NCI-H2196 (cell line): ENCODE measurements around the gene ADCY4.
A peak's percentile ranks its signal among the peaks of the same experiment; 100 is the strongest.

ENCODE experiments used
- DNase-seq: peaks from one replicate; lab custom pipeline; 2025; ENCODE audit not compliant: unreplicated experiment; lab: John Stamatoyannopoulos, UW

Gene ADCY4

DNA sequence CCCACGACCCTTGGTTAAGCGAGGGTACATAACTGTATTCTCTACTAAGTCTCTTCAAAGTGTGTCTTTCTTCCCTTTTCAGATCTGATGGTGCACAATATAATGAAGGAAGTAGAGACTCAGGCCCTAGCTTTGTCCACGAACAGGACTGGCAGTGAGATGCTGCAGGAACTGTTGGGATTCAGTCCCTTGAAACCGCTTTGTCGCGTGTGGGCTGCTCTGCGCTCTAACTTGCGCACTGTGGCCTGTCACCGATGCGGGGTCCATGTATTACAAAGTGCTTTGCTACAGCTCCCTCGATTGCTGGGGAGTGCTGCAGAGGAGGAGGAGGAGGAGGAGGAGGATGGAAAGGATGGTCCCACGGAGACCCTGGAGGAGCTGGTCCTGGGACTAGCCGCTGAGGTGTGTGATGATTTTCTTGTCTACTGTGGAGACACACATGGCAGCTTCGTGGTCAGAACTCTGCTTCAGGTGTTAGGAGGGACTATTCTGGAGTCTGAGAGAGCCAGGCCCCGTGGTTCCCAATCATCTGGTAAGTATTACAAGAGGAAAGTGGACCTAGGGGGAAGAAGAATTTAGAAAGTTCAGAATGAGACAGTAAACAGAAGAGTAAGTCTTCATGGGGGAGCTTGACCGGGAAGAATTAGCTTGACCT is 34.4 kb downstream of the ADCY4 start:
- DNase-seq: no peak

DNA sequence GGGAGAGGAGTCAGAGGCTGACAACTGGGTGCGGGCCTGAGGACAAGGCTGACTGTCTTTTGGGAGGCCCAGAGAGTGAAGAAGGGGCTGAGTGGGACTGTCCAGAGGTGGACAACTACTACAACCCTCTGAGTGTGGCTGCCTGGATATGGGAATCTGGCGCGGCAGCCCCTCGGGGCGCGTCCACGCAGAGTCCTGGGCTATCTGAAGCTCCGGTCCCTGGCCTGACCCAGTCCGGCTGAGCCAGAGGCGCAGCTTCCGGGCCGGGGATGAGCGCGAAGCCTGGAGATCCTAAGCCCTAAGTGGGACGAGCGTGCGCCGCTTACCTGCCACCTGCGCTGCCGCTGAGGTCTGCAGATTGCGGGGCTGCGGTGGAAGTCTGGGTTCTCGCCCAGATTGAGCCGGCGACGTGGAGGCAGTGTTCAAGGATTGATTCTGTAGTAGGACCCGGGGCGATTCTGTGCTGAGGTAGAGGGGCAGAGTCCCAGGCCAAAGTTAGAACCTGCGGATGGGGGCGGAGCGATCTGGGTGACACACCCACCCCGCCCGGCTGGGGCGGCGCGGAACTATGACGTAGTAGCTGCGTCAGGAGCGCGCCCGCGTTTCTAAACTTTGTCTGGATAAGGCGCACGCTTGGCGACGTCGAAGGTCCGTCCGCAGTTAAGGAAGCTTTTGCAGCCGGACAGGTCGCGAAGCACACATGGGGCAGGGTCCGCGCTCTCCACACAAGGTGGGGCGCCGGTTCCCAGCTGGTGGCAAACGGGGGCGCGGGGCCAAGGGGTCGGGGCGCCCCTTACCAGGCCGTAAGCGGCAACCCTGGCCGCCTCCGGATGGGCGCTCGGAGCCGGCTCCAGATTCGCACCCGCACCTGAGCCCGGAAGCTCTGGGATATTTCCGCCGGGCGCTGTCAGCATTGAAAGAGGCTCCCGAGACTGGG is 35.3 kb downstream of the ADCY4 start, which contains the start of the genes DHRS1 and NOP9:
Gene DHRS1, minus strand, starts transcription at position 526 of the 937 bp plus-strand sequence. CDS start 674 bp downstream, outside the sequence.
Gene NOP9, plus strand, starts transcription at position 596 of the 937 bp plus-strand sequence. Its CDS starts 105 bp downstream, at position 701.
- peak; percentile 92 for DNase-seq

DNA sequence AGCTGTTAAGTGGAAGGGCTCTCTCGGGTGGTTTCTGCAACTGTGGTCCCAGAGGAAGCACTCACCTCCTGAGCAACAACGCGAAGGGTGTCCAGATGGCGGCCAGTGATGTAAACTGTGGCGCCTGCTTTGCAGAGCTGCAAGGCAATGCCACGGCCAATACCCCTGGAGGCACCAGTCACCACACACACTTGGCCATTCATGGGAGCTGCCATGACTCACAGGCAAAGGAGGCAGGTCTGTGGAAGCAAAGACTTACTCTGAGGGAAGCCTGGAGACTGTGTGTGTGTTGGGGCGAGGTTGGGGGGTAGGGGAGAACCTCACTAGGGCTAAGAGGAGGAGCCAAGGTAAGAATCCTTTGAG is 36.0 kb downstream of the ADCY4 start:
- no peak for DNase-seq

DNA sequence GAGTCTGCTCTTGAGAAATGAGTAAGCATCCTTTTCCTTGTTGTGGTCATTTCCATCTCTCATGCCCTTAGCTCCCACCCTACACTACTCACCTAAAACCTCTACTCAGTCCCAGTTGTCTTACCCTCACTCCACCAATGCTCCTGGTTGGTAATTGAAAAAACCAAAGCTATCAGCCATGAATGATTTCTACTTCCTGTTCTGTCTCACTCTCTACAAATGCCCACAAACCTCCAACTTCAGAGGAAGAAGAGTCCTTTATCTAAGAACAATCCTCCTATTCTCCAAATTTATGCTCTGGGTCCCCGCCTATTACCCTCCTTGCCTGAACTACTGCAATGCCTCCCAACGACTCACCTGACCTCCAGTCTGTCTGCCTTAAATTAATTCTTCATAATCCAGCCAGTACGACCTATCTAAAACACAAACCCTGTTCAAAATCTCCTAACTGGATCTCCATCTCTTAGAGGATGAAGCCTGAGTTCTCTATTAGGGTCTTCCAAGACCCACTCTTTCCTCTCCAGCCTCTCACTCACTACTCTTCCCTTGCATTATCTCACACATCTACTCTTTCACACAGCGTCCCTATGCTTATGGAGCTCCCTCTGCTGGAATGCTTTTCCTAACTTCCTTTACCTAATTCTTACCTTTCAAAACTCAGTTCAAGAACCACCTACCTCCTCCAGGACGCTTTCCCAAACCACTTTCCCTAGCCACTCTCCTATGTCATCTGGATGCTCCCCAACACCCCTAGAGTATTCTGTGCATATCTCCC is 37.5 kb downstream of the ADCY4 start:
- DNase-seq: peak; percentile 43

DNA sequence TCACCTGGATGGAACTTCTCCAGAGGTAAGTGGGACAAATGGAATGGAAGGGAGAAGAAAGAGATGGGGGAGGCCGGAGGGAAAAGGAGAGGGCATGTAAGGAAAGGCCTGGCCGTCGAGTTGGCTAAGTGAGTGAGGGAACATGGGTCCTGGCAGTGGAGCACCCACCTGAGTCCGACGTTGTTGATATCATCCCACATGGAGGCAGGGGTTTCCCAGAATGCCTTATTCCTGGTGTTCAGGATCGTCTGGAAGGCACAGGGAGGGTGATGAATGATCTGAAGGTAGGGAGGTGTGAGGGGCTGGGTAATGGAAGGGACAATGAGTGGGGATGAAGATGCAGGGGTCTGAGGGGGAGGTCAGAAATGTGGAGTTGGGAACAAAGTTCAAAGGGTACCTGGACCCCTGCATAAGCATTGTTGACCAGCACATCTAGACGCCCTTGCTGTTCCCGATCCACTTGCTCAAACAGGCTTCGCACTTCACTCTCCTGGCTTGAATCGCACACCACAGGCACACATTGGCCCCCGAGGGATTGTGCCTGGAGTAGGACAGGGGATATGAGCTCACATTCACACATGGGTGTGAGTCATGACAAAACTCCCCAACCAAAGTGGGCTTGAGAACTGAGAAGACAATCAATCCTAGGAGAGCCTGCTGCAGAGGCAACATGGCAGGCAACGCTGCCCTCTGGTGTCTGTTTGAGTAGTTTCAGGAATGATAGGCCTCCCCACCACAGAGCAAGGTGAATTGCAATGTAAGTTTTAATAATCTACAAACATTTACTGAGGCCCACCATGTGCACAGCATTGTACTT is 38.3 kb downstream of the ADCY4 start:
- peak; percentile 79 for DNase-seq

DNA sequence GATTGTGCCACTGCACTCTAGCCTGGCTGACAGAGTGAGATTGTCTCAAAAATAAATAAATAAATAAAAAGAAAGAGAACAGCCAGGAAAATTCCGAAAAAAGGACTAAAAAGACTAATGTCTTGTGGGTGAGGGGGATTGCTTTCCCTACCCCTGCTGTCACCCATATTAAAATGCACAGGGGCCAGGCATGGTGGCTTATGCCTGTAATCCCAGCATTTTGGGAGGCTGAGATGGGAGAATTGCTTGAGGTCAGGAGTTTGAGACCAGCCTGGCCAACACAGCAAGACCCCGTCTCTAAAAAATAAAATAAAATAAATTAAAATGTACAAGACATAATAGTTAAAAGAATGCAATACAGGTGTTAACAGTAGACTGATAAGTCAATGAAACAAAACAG is 41.3 kb downstream of the ADCY4 start:
- DNase-seq: no peak

DNA sequence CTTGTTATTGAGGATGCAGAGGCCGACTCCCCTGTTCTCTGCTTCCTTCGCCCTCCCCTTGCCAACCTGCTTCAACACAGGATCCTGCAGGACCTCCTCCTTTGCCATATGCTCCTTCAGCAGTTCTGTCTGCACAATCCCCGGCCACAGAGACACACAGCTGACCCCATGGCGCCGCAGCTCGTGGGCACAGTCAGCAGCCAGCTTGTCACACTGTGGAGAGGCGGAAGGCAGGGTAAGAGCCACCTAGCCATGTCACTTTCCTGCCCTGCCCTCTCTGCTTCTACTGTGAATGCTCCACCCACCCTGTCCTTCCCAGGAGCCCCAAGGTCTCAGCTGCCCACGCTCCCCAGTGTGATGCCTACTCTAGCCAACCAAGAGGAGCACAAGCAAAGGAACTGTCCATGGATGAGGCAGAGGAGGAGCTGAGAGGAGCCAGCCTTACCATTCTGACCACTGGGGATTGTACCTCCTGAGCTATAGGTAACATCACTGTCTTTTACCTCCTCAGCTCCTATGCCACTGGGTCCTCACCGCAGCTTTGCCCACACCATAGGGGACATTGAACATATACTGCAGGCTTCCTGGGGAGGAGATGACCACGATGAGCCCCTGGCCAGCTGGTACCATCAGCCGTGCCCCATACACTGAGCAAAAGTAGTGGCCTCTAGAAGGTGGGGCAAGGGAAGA is 42.6 kb downstream of the ADCY4 start:
- no peak for DNase-seq

DNA sequence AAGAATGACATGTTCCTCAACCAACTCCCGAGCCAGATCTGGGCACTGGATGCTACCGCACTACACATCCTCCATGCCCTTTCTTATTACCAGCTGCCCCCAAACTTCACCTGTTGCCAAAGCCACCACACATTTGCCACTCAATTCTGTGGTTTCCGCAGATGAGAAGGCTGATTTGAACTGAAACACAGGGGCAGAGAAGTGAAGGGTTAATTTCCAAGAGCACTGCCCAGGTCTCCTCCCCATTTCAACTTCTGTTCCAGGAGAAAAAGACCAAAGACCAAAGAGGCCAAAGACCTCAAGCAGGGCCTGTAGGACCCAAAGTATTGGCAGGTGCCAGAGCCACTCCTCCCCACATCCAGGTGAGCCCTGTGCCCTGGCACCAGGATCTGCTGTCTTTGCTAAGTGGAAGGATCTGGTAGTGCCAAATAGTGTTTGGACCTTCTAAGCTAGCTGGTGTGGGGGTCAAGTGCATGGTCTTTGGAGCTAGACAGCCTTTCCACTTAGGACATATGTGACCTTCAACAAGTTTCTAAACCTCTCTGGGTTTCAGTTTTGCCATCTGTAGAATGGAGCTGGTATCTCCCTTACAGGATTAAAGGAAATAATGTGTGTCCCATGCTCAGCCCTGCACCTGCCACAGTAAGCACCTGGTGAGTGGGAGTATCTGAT is 43.3 kb downstream of the ADCY4 start:
- no peak for DNase-seq

DNA sequence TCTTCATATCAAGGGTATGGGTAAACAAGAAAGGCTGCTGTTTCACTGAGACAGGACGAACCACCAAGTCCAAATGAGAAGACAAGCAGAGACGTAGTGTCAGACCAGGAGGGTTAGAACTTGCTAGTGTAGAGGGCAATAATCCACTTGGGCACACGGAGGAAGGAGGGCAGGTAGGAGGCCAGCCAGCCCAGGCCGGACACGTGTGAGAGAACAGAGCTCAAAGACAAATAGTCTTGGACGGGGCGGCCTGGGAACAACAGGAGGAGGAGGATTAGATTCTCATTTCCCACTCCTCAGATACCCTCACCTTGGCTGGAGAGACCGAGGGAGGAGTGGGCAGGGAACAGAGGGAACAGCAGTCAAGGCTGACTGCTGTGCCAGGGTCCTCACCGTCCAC is 44.1 kb downstream of the ADCY4 start:
- DNase-seq: no peak

DNA sequence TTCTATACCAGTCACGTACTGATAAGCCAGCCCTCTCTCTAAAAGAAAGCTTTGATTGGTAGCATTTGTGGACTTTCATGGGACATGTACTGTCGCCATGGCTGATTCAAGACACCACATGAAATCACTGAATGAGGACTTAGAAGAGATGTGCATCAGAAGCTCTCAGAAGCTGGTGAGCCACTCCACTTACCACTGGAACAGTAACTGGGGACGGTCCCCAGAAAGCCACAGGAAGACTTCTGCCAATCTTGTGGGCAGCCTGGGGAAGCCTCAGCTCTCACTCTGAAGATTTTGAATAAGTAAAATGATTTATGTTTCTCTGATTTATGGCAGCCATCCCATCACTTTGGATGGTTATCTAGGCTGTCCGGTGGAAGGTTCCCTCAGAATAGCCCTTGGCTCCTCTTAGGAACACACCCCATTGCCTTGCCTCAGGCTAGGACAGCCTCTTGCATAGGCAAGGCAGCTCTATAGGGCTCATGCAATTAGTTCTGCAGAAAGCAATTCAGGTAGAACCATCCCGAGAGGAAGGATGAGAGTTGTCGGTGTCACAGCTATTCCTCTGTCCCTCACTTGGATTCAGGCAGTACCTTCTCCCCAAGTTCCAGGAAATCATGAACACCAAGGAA is 45.1 kb downstream of the ADCY4 start:
- no peak for DNase-seq

DNA sequence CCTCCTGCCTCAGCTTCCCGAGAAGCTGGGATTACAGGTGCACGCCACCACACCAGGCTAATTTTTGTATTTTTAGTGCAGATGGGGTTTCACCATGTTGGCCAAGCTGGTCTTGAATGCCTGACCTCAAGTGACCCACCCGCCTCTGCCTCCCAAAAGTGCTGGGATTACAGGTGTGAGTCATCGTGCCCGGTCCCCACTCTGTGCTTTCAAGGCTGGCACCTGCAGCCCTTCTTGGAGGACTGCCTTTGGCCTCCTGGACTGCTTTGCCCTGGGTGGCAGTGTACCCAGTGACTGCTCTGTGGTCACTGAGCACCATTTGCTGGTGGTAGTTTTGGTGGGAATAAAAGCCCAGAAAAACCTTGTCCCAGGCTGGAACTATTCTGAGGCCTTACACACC is 47.9 kb downstream of the ADCY4 start:
- DNase-seq: no peak

DNA sequence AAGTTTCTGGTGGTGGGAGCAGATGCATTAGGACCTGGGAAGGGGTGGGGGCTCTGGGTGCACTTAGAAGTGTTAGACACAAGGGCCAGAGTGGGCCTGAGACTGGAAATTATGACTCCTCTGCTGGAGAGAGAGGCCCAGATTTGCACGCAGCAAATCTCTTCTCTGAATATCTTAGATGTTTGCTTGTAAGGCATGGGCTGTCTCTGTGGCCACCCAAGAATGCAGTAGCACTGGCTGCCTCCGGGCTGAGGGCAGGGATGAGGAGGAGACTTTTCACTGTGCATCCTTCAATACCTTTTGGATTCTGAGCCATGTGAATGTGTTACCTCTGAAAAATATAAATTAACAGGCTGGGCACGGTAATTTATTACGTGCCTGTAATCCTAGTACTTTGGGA is 49.5 kb downstream of the ADCY4 start:
- DNase-seq: no peak

DNA sequence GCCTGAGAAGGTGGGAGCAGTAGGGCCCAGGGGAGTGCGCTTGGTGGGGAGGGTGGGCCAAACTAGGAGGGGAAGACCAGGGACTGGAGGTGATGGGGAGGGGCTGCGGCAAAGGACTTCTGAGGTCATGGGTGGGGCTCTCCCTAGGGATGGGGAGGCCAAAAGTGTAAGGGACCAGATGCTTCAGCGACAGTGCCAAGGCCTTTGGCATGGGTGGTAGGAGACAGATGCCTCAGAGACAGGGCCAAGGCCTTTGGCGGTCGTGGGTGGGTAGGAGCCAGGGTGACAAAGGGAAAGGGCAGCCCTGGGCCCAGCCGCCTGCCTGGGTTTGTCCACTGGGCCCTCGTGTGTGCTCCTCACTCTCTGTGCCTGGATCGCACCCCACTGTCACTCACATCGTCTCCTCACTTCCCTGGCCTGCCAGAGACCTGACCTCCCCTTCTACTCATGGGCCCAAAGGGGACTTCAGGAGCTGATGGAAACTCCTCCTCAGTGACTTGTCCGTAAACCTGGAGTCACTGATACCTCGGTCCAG is 50.3 kb downstream of the ADCY4 start:
- no peak for DNase-seq

DNA sequence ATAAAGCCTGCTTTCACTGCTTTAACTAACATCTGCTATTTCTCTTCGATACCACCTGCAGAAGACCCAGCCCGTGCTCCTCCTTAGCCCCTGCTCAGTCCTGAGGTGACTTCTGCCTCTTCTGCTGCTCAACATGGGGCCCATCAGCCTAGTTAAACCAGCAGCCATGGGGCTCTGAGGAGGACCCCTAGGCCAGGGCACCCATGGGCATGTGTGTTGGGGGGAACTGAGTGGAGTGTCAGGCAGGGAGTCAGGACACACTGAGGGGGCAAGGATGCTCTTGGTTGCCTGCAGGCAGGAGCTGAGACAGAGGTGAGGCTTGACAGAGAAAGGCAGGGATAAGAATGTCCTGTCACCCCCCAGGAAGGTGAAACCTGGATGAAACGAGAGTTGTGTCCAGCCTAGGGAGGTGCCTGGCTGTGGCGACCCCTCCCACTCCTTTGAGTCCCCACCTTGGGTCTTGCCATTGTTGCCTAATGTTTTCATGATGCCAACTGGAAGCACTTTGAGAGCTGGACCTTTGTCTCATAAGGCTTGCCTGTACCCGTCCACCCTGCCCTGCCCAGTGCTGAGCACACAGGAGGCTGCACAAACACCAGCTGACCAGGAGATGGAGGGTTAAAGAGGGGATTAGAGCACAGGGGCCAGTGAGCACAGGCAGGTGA is 50.9 kb downstream of the ADCY4 start:
- no peak for DNase-seq

DNA sequence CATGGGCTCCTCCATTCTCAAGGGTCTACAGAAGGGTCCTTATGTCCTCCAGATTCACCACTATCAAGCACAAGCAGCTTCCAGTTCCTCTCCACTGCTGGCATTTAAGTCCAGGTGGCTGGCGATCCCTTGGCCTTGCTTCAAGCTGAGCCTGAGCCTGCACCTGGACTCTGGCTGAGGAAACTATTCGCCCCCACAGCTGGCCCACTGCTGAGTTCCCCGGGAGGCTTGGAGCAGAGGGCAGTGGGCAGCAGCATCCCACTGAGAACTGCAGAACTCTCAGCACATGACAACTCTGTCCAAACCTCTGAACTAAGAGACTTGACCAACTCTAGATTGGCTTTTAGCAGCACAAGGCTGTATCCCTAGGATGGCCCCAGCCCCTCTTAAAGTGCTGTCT is 52.1 kb downstream of the ADCY4 start:
- DNase-seq: no peak

DNA sequence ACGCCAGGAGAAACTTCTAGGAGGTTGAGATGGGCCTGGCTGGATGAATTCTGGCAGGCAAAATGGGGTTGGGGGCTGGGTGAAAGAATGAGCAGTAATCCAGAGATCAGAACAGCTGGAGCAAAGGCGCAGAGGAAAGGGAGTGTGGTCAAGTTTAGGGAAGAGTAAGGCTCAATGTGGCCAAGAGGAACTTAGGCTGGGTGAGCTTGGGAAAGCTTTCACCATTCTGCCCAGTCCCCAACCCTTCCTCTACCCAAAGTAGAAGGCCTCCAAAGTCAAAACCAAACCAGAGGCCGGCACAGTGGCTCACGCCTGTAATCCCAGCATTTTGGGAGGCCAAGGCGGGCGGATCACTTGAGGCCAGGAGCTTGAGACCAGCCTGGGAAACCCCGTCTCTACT is 53.2 kb downstream of the ADCY4 start:
- DNase-seq: no peak

DNA sequence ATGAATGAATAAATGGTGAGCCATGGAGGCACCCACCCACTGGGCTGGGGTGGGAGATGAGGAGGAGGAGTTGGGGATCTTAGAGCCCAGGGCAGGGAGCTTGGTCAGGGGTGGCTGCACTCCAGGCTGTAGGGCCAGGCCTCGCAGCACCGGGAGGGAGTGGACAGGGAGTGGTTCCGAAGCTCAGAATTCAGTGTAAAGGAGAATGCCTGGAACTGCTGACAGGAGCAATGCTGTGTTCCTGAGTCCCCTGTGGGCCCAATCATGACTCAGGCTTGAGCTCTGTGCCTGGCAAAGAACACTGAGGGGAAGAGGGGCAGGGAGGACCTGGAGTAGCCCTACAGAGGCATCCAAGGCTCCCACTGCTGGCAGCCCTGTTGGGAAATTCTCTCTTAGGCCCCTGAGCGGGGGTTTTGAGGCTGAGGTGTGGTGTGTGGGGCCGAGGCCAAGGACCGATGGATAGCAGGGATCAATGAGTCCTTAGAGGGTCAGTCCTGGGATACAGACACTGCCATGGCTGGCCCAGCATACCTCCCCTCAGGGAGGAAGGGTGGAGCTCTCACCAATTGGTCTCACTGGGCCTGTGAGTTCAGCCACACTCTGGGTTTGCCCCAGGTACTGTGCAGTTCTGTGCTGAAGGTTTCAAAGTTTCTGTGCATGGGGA is 53.9 kb downstream of the ADCY4 start:
- DNase-seq: no peak
